HEK293 (cell line): ENCODE results near the gene MDH2.

Source experiments
- CTCF ChIA-PET: fragments of 350-600 bp; formaldehyde crosslinking; extraction: SDS; loops from one replicate; lab custom pipeline; 2021; ENCODE audit warnings: antibody characterized with exemption; lab: Yijun Ruan, JAX
- POLR2A ChIA-PET: fragments of 300-600 bp; formaldehyde crosslinking; extraction: SDS; loops from one replicate; lab custom pipeline; 2020; ENCODE audit warnings: antibody characterized with exemption, inconsistent platforms; lab: Yijun Ruan, JAX
- H3K27ac ChIP-seq: fragments of 200-500 bp; sonication (Bioruptor generic); 2 replicates; pipeline ENCODE4 v1.5.1; 2014; ENCODE audit warnings: low read depth, low read length, control low read depth, inconsistent platforms; ENCODE audit errors: extremely low read depth
- H3K36me3 ChIP-seq, 2 experiments: fragments of 200-500 bp in 1 of 2; sonication (Bioruptor generic) in 1 of 2; 1 replicate in 1 of 2; 2 replicates in 1 of 2; pipeline ENCODE4 v1.5.1; 2014 to 2017; ENCODE audit warnings: inconsistent platforms in 2 of 2, low read length in 2 of 2; ENCODE audit not compliant: control insufficient read depth in 2 of 2, insufficient read depth in 1 of 2
- H3K4me1 ChIP-seq: fragments of 200-500 bp; sonication (Bioruptor generic); 2 replicates; pipeline ENCODE4 v1.5.1; 2014; ENCODE audit warnings: mild to moderate bottlenecking, low read length, inconsistent platforms; ENCODE audit not compliant: control insufficient read depth, insufficient read depth
- H3K4me3 ChIP-seq: 2 replicates; pipeline ENCODE4 v1.5.1; 2011; ENCODE audit warnings: low read depth, mild to moderate bottlenecking, control low read depth, low read length, moderate library complexity
- H3K9me3 ChIP-seq: fragments of 200-500 bp; sonication (Bioruptor generic); 2 replicates; pipeline ENCODE4 v1.5.1; 2014; ENCODE audit warnings: low read depth, low read length, inconsistent platforms; ENCODE audit not compliant: control insufficient read depth, insufficient read depth
- FEZF1 ChIP-seq: fragments of 450-650 bp; formaldehyde crosslinking; IDR thresholded peaks from 2 replicates; pipeline ENCODE4 v1.5.1; 2016; ENCODE audit warnings: missing biosample characterization, missing genetic modification characterization
- GLIS1 ChIP-seq: fragments of 450-650 bp; formaldehyde crosslinking; IDR thresholded peaks from 2 replicates; pipeline ENCODE4 v1.5.1; 2016; ENCODE audit warnings: missing biosample characterization, missing genetic modification characterization
- HOXC10 ChIP-seq: sonication (generic); formaldehyde crosslinking; IDR thresholded peaks from 2 replicates; pipeline ENCODE4 v1.8.1; 2023; ENCODE audit warnings: mild to moderate bottlenecking, missing genetic modification reagents
- KLF10 ChIP-seq: fragments of 450-650 bp; IDR thresholded peaks from 2 replicates; pipeline ENCODE4 v1.5.1; 2018; ENCODE audit warnings: missing biosample characterization, mild to moderate bottlenecking, missing genetic modification characterization
- KLF17 ChIP-seq: fragments of 450-650 bp; formaldehyde crosslinking; IDR thresholded peaks from 2 replicates; pipeline ENCODE4 v1.5.1; 2016; ENCODE audit warnings: missing biosample characterization, missing genetic modification characterization
- OSR2 ChIP-seq: fragments of 450-650 bp; formaldehyde crosslinking; IDR thresholded peaks from 2 replicates; pipeline ENCODE4 v1.5.1; 2016; ENCODE audit warnings: missing biosample characterization, missing genetic modification characterization
- ZBTB1 ChIP-seq: fragments of 450-650 bp; formaldehyde crosslinking; IDR thresholded peaks from 2 replicates; pipeline ENCODE4 v1.5.1; 2016; ENCODE audit warnings: missing biosample characterization, missing genetic modification characterization
- ZBTB11 ChIP-seq: fragments of 450-650 bp; formaldehyde crosslinking; conservative IDR thresholded peaks from 2 replicates; pipeline ENCODE4 v1.5.1; 2016; ENCODE audit warnings: low read depth, missing biosample characterization, missing genetic modification characterization
- ZNF169 ChIP-seq: fragments of 450-650 bp; formaldehyde crosslinking; IDR thresholded peaks from 2 replicates; pipeline ENCODE4 v1.5.1; 2016; ENCODE audit warnings: missing biosample characterization, missing genetic modification characterization
- ZNF19 ChIP-seq: fragments of 450-650 bp; formaldehyde crosslinking; IDR thresholded peaks from 2 replicates; pipeline ENCODE4; 2016; ENCODE audit warnings: missing biosample characterization, missing genetic modification characterization, low read depth
- ZNF202 ChIP-seq: fragments of 450-650 bp; formaldehyde crosslinking; IDR thresholded peaks from 2 replicates; pipeline ENCODE4 v1.5.1; 2016; ENCODE audit warnings: missing biosample characterization, missing genetic modification characterization, borderline replicate concordance
- ZNF280D ChIP-seq: fragments of 450-650 bp; formaldehyde crosslinking; IDR thresholded peaks from 2 replicates; pipeline ENCODE4 v1.5.1; 2016; ENCODE audit warnings: missing biosample characterization, missing genetic modification characterization
- ZNF341 ChIP-seq: fragments of 450-650 bp; formaldehyde crosslinking; IDR thresholded peaks from 2 replicates; pipeline ENCODE4; 2016; ENCODE audit warnings: low read depth, missing biosample characterization, missing genetic modification characterization
- ZNF391 ChIP-seq: fragments of 450-650 bp; formaldehyde crosslinking; IDR thresholded peaks from 2 replicates; pipeline ENCODE4 v1.5.1; 2016; ENCODE audit warnings: low read depth, missing biosample characterization, missing genetic modification characterization, borderline replicate concordance
- ZNF394 ChIP-seq: fragments of 450-650 bp; formaldehyde crosslinking; IDR thresholded peaks from 2 replicates; pipeline ENCODE4 v1.5.1; 2016; ENCODE audit warnings: missing biosample characterization, missing genetic modification characterization, mild to moderate bottlenecking, moderate library complexity, borderline replicate concordance
- ZNF626 ChIP-seq: fragments of 450-650 bp; sonication (Bioruptor Pico); formaldehyde crosslinking; IDR thresholded peaks from 2 replicates; pipeline ENCODE4 v1.5.1; 2018; ENCODE audit warnings: missing biosample characterization, missing genetic modification characterization, inconsistent platforms
- ZNF658 ChIP-seq: fragments of 450-650 bp; formaldehyde crosslinking; IDR thresholded peaks from 2 replicates; pipeline ENCODE4; 2016; ENCODE audit warnings: missing biosample characterization, missing genetic modification characterization
- ZNF768 ChIP-seq: fragments of 450-650 bp; formaldehyde crosslinking; IDR thresholded peaks from 2 replicates; pipeline ENCODE4 v1.5.1; 2018; ENCODE audit warnings: missing biosample characterization, mild to moderate bottlenecking, missing genetic modification characterization
- ZNF830 ChIP-seq: fragments of 450-650 bp; IDR thresholded peaks from 2 replicates; pipeline ENCODE4 v1.5.0; 2018; ENCODE audit warnings: missing biosample characterization, missing genetic modification characterization, low read depth, mild to moderate bottlenecking, moderate library complexity

MDH2 gene

GRCh38 chr7:76008156-76008687, 39.7 kb upstream of the MDH2 start:
- no peak overlapping the region for H3K27ac ChIP-seq
- TF ChIP-seq ZNF626 (tag by site-specific recombination) (no peak), ZBTB11 (tag by site-specific recombination) (no peak), ZBTB1 (no peak), ZNF830 (no peak), ZNF169 (tag by site-specific recombination) (no peak), ZNF280D (tag by site-specific recombination) (no peak), KLF17 (tag by site-specific recombination) (no peak), HOXC10 (CRISPR knock-in tag) (no peak), GLIS1 (no peak), KLF10 (tag by site-specific recombination) (no peak), ZNF768 (tag by site-specific recombination) (no peak), ZNF19 (tag by site-specific recombination) (no peak), OSR2 (no peak), ZNF658 (tag by site-specific recombination) (no peak), ZNF391 (tag by site-specific recombination) (no peak), ZNF202 (tag by site-specific recombination) (no peak), FEZF1 (no peak), ZNF394 (tag by site-specific recombination) (no peak), ZNF341 (tag by site-specific recombination) (no peak)
- ChIA-PET CTCF (interaction anchor here (0.7 to 3.9 kb wide), 2 partner anchors 12 kb away, joined by 3 to 23 read pairs; no protein-coding TSS in a partner anchor), POLR2A (no interaction called here)
- H3K4me3 ChIP-seq = no peak overlapping the region
- no peaks in the 10 kb centered on the region for H3K9me3 ChIP-seq
- peaks cover 0 to 13% of the 10 kb centered on the region in 2 experiments; a peak in 2 of 3 replicates for H3K36me3 ChIP-seq
- no peaks in the 10 kb centered on the region for H3K4me1 ChIP-seq
